ENCODE data around the gene SPOCK2. TPM values are rescaled to one million over a fixed set of nuclear protein-coding genes. Genes with fewer than 3 reads are reported as not detected.

Gene SPOCK2
- total RNA-seq, 3 donors from 2014 or later = 3.9 to 4.5 (median 4.1) TPM

GRCh38 chr10:72045586-72045985, 42.8 kb downstream of the SPOCK2 start:
- Histone ChIP-seq H3K9me3 (no peaks in the 10 kb centered on the region), H3K4me3 (no peak overlapping the region), H3K36me3 (no peaks in the 10 kb centered on the region), H3K27me3 (no peaks in the 10 kb centered on the region), H3K4me1 (peaks cover 0 to 7% of the 10 kb centered on the region in 2 donors), H3K27ac (peak overlapping the region; percentile 81 to 89)
- DNase-seq (ENCODE audit: low spot score in 2 of 2) = no peak
- intact Hi-C loops (cut with DNase I; ENCODE audit: low total_unique reads) = loop anchor here (5.0 kb wide), 1 partner anchor 83 kb away; the partner anchor contains the start of gene CHST3
- TF ChIP-seq CTCF (IDR thresholded peaks at IDR 0.05) (no peak), POLR2A (IDR thresholded peaks at IDR 0.05) (no peak), POLR2AphosphoS5 (IDR thresholded peaks at IDR 0.05) (no peak)

- intact Hi-C loops (cut with DNase I; ENCODE audit: low total_unique reads) = loop anchor here (5.0 kb wide), 1 partner anchor 82 kb away; the partner anchor contains the start of gene CHST3
- Histone ChIP-seq H3K27me3 (no peaks in the 10 kb centered on the region), H3K9me3 (no peaks in the 10 kb centered on the region), H3K27ac (peak overlapping the region; percentile 81 to 89), H3K36me3 (no peaks in the 10 kb centered on the region), H3K4me1 (peaks cover 0 to 7% of the 10 kb centered on the region in 2 donors), H3K4me3 (no peak overlapping the region)
- no peak for TF ChIP-seq POLR2A (IDR thresholded peaks at IDR 0.05)
- TF ChIP-seq CTCF (IDR thresholded peaks at IDR 0.05) = peak in 1 of 3 donors; percentile 39
- DNase-seq (ENCODE audit: low spot score in 2 of 2) = peak in 1 of 2 donors; percentile 74
Measured at GRCh38 chr10:72044417-72045041, 43.8 kb downstream of the SPOCK2 start.

- TF ChIP-seq CTCF (IDR thresholded peaks at IDR 0.05) (no peak), POLR2A (IDR thresholded peaks at IDR 0.05) (no peak), POLR2AphosphoS5 (IDR thresholded peaks at IDR 0.05) (no peak)
- DNase-seq (ENCODE audit: low spot score in 2 of 2) = no peak
- Histone ChIP-seq H3K9me3 (no peaks in the 10 kb centered on the region), H3K27ac (peak overlapping the region in 1 of 2 donors; percentile 13), H3K27me3 (no peaks in the 10 kb centered on the region), H3K4me1 (peaks cover 0 to 7% of the 10 kb centered on the region in 2 donors), H3K4me3 (no peak overlapping the region), H3K36me3 (no peaks in the 10 kb centered on the region)
- intact Hi-C loops (cut with DNase I; ENCODE audit: low total_unique reads) = no loop called here
Measured at GRCh38 chr10:72043016-72043834, 45.1 kb downstream of the SPOCK2 start.

GRCh38 chr10:72041491-72041890, 46.9 kb downstream of the SPOCK2 start:
- H3K27me3 ChIP-seq = no peaks in the 10 kb centered on the region
- no peak overlapping the region for H3K4me3 ChIP-seq
- peaks cover 0 to 12% of the 10 kb centered on the region in 2 donors for H3K4me1 ChIP-seq
- H3K27ac ChIP-seq = no peak overlapping the region
- no peak for TF ChIP-seq POLR2AphosphoS5 (IDR thresholded peaks at IDR 0.05)
- no peak for TF ChIP-seq CTCF (IDR thresholded peaks at IDR 0.05)
- TF ChIP-seq POLR2A (IDR thresholded peaks at IDR 0.05) = no peak
- H3K9me3 ChIP-seq = no peaks in the 10 kb centered on the region
- intact Hi-C loops (cut with DNase I; ENCODE audit: low total_unique reads) = no loop called here
- H3K36me3 ChIP-seq = no peaks in the 10 kb centered on the region
- DNase-seq (ENCODE audit: low spot score in 2 of 2) = no peak

GRCh38 chr10:72039377-72039776, 49.0 kb downstream of the SPOCK2 start:
- intact Hi-C loops (cut with DNase I; ENCODE audit: low total_unique reads) = no loop called here
- Histone ChIP-seq H3K4me1 (peaks cover 0 to 5% of the 10 kb centered on the region in 2 donors), H3K27ac (peak overlapping the region in 1 of 2 donors; percentile 76), H3K27me3 (no peaks in the 10 kb centered on the region), H3K36me3 (no peaks in the 10 kb centered on the region), H3K4me3 (no peak overlapping the region), H3K9me3 (no peaks in the 10 kb centered on the region)
- DNase-seq (ENCODE audit: low spot score in 2 of 2) = no peak
- TF ChIP-seq POLR2A (IDR thresholded peaks at IDR 0.05) (no peak), POLR2AphosphoS5 (IDR thresholded peaks at IDR 0.05) (no peak), CTCF (IDR thresholded peaks at IDR 0.05) (no peak)
